Renal cortical epithelial cell (primary cell): ENCODE data around the gene ADGRV1. TPM values are rescaled to one million over a fixed set of nuclear protein-coding genes. Genes with fewer than 3 reads are reported as not detected.
A peak's percentile ranks its signal among the peaks of the same experiment; 100 is the strongest.
"Not testable (repeated sequence)": the region's sequence is repeated elsewhere in the genome, so short reads cannot be mapped to it uniquely, and the experiment has no call there.

Experiments
- DNase-seq: peaks from one replicate; pipeline ENCODE4 v3.0.0-alpha.2; 2011; ENCODE audit warnings: low read depth
- total RNA-seq: library from RNA; depleted of rRNA; stranded (reverse); fragments of >200 nt; gene quantifications from 2 replicates; pipeline ENCODE4 v1.2.3, GENCODE V29; 2014

Gene ADGRV1
- total RNA-seq, 1 donor from 2014 or later = 0.55 TPM

GRCh38 chr5:90941002-90941720 is 382.6 kb downstream of the ADGRV1 start:
- DNase-seq = peak; percentile 66

- DNase-seq = no peak
Measured at GRCh38 chr5:90944116-90944515, 385.5 kb downstream of the ADGRV1 start.

GRCh38 chr5:90947667-90948066 is 389.1 kb downstream of the ADGRV1 start:
- no peak for DNase-seq

- no peak for DNase-seq
Measured at GRCh38 chr5:90948969-90949368, 390.4 kb downstream of the ADGRV1 start.

- peak; percentile 85 for DNase-seq
Measured at GRCh38 chr5:90949469-90950358, 391.1 kb downstream of the ADGRV1 start.

- no peak for DNase-seq
Measured at GRCh38 chr5:90955001-90955635, 396.5 kb downstream of the ADGRV1 start.

- no peak for DNase-seq
Measured at GRCh38 chr5:90956511-90957097, 398.0 kb downstream of the ADGRV1 start.

GRCh38 chr5:90957906-90958305 is 399.3 kb downstream of the ADGRV1 start:
- DNase-seq = no peak

- DNase-seq = no peak
Measured at GRCh38 chr5:90959262-90959661, 400.7 kb downstream of the ADGRV1 start.

GRCh38 chr5:90962481-90962880 is 403.9 kb downstream of the ADGRV1 start:
- DNase-seq = no peak

- DNase-seq = no peak
Measured at GRCh38 chr5:90965110-90965685, 406.6 kb downstream of the ADGRV1 start.

- no peak for DNase-seq
Measured at GRCh38 chr5:90967443-90967842, 408.8 kb downstream of the ADGRV1 start.

GRCh38 chr5:90967851-90968250 is 409.3 kb downstream of the ADGRV1 start:
- DNase-seq = no peak

- peak; percentile 32 for DNase-seq
Measured at GRCh38 chr5:90968319-90968718, 409.7 kb downstream of the ADGRV1 start.

GRCh38 chr5:90969945-90970344 is 411.3 kb downstream of the ADGRV1 start:
- DNase-seq = not testable (repeated sequence)

GRCh38 chr5:90981177-90981576 is 422.6 kb downstream of the ADGRV1 start:
- DNase-seq = no peak

GRCh38 chr5:90981821-90982220 is 423.2 kb downstream of the ADGRV1 start:
- no peak for DNase-seq

- peak; percentile 56 for DNase-seq
Measured at GRCh38 chr5:90982576-90982975, 424.0 kb downstream of the ADGRV1 start.

GRCh38 chr5:90983148-90983547 is 424.6 kb downstream of the ADGRV1 start:
- peak; percentile 87 for DNase-seq

- DNase-seq = no peak
Measured at GRCh38 chr5:90983711-90984124, 425.1 kb downstream of the ADGRV1 start.

- DNase-seq = no peak
Measured at GRCh38 chr5:90985341-90985740, 426.7 kb downstream of the ADGRV1 start.

GRCh38 chr5:90987726-90988125 is 429.1 kb downstream of the ADGRV1 start:
- no peak for DNase-seq
